HG03460 (cell line): ENCODE data around the gene ZNRD2.

Experiments used
- ATAC-seq: cut with Tn5 transposase; IDR thresholded peaks from one replicate; pipeline ENCODE4 v1.9.1; 2021; ENCODE audit not compliant: unreplicated experiment

The ZNRD2 gene

GRCh38 chr11:65537620-65538231 lies 32.6 kb upstream of the ZNRD2 start:
- no peak for ATAC-seq

DNA sequence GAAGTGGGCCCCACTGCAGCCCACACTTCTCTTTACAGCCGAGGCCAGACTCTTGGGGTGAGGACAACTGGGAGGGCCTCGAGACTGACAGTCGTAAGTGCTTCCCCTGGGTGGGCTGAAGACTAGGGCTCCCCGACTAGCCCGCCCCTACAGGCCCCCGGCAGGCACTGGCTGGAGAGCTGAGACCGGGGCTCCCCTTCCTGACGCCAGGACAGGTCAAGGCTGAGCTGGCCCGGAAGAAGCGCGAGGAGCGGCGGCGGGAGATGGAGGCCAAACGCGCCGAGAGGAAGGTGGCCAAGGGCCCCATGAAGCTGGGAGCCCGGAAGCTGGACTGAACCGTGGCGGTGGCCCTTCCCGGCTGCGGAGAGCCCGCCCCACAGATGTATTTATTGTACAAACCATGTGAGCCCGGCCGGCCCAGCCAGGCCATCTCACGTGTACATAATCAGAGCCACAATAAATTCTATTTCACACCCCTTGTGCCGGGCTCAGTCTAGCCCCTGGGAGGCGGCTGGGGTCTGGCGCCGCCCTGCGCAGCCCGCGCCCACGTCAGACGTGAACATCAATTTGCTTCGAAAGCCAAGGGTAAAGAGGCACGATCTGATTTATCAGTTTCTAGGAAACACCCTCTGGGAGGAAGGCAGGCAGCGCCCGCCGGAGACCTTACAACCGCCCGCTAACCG lies 31.9 kb upstream of the ZNRD2 start:
- ATAC-seq = no peak

- ATAC-seq = no peak
These were observed 31.1 kb upstream of the ZNRD2 start for GRCh38 chr11:65538915-65539743.

- ATAC-seq = peak; percentile 47
These were observed 30.5 kb upstream of the ZNRD2 start for GRCh38 chr11:65539744-65540289.

- peak; percentile 54 for ATAC-seq
These were observed 29.8 kb upstream of the ZNRD2 start for GRCh38 chr11:65540290-65541092.

- no peak for ATAC-seq
These were observed 28.9 kb upstream of the ZNRD2 start for GRCh38 chr11:65541093-65541982.

DNA sequence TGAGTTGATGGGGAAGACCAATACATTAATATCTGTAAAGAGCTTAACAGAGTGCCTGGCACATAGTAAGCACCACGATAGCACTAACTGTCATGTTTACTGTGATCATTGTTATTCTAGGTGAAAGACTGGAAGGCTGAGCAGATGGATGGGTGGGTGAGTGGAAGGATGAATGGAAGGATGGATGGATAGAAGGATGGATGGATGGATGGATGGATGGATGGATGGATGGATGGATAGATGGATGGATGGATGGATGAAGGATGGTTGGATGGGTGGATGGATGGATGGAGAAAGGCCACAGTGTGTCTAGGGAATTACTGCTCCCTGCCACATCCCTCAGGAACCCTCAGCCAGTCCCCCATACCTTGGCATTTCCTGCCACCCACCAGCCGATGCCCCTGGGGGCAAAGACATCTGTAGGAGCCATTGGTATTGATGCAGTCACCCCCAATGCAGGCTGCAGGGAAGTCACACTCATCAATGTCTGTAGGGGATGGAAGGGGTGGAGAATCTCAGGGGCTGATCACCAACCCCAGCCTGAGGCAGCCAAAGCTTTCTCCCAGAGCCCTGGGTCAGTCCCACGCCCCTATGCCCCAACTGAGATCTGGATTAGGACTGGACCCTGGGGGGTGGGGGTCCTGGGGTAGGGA lies 27.4 kb upstream of the ZNRD2 start:
- ATAC-seq = no peak

- no peak for ATAC-seq
These were observed 24.4 kb upstream of the ZNRD2 start for GRCh38 chr11:65545853-65546216.

- ATAC-seq = peak; percentile 66
These were observed 23.9 kb upstream of the ZNRD2 start for GRCh38 chr11:65546217-65546958.

GRCh38 chr11:65547446-65548125 lies 22.7 kb upstream of the ZNRD2 start:
- no peak for ATAC-seq

- no peak for ATAC-seq
These were observed 21.9 kb upstream of the ZNRD2 start for GRCh38 chr11:65548395-65548794.

GRCh38 chr11:65549096-65549495 lies 21.2 kb upstream of the ZNRD2 start:
- no peak for ATAC-seq

DNA sequence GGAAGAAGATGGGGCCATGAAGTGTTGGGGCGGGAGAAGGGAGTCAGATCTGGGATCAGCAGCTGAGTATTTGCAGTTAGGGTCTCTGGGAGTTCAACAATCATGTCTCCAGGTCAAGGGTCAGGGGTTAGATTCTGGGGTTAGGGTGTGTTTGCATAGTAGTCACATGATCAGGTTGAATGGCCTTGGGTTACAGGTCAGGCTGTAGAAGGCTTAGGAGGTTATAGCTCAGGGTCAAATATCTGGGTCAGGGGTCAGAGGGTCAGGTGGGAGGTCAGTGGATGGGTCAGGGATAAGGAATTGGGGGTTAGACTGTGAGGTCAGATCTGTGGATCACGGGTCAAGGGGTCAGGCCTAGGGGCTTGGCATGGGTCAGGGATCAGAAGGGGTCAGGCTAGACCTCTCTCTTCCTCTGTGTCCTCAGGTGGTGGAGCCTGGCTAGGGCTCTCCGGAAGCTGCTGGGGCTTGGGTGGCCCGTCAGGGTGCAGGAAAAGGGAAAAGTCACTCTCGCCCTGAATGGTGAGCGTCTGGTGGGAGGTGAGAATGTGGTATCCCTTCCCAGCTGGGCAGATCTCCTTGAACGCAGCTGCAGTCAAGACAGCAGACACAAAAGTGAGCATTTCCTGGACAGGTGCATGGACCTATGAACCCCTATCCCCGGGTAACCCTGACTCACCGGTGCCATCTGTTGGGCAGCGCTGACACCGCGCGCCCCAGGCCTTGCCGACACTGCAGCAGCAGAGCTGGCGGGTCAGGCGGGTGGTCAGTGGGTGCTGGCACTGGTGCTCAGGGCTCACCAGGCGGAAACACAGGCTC lies 18.5 kb upstream of the ZNRD2 start:
- no peak for ATAC-seq

GRCh38 chr11:65552388-65552951 lies 17.8 kb upstream of the ZNRD2 start:
- ATAC-seq = no peak

DNA sequence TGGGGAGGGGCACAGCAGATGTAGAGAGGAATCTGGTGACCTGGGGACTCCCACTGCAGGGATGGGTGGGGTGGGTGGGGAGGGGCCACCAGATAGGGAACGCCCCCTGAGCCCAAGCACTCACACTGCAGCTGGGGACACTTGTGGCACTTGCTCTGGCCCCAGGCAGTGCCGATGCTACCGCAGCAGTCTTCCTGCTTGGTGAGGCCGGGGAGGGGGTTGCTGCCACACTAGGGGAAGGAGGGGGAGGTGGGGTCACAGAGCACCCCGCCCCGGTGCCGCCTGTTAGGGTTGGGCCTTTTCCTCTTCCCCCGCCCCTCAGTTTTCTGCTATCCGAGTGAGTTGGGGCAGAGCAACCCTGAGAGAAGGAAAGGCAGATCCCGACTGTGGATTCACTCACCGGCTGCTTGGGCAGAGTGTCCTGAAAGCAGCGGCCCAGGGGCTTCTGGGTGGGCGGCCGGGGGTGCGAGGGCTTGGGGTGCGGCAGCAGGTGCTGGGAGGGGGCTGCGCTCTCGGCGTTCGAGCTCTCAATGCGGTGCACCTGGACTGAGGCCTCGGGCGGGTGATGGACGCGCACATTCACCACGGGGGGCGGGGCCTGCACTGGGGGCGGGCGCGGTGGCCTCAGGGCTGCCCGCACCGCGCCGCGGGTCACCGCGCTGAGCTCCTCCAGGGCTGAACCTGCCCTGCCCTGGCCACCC lies 16.8 kb upstream of the ZNRD2 start:
- no peak for ATAC-seq

- no peak for ATAC-seq
These were observed 16.0 kb upstream of the ZNRD2 start for GRCh38 chr11:65554057-65554818.
